Measurements from ENCODE around the gene MSI2. TPM values are rescaled to one million over a fixed set of nuclear protein-coding genes. Genes with fewer than 3 reads are reported as not detected.

Gene MSI2
- total RNA-seq, 2 experiments from 2014 or later, result 113 to 114 TPM

DNA sequence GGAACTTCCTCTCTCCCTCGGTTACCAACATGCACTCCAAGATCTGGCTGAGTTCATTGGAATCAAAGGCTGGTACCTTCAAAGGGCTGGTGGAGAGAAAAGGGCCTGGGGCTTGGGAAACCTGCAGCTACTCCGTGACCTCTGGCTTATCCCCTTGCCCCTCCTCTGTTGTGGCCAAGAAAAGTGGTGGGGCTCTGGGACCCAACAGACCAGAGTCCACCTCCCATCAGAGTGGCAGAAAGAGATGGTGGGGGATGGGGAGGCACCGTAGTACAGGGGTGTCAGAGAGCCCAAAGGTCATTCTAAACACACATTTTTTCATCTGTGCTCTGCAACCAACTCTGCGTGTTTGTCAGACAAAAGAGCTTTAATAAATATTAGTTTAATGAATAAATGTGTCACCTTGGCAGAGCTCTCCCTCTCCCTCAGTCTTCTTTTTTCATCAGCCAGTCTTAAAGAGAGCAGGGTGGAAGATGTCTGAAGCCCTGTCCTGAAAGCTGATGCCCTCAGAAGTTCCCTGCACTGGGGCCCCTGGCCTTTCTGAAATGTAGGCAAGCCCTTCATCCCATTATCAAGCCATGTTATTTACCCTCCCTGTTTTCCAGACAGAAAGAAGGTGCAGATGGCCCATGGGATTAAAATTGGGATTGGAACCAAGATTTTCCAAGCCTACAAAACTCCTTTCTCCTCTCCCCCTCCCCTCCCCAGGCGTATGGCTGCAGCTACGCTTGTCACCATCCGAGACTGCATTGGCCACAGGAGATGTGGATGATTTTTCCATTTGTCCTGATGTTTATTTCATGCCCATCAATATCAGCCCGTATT is 261.5 kb downstream of the MSI2 start:
- DNase-seq (no peak), ATAC-seq (ENCODE audit: low read depth) (no peak)
- H3K4me1 Mint-ChIP-seq, result peaks cover 2% of the 10 kb centered on the region
- POLR2A ChIA-PET, result no interaction called here
- H3K9me3 Mint-ChIP-seq, result no peaks in the 10 kb centered on the region
- peaks cover 2% of the 10 kb centered on the region for H3K36me3 Mint-ChIP-seq
- no peak overlapping the region for H3K4me3 Mint-ChIP-seq
- H3K27me3 Mint-ChIP-seq, result no peaks in the 10 kb centered on the region
- no peak overlapping the region for H3K27ac Mint-ChIP-seq

DNA sequence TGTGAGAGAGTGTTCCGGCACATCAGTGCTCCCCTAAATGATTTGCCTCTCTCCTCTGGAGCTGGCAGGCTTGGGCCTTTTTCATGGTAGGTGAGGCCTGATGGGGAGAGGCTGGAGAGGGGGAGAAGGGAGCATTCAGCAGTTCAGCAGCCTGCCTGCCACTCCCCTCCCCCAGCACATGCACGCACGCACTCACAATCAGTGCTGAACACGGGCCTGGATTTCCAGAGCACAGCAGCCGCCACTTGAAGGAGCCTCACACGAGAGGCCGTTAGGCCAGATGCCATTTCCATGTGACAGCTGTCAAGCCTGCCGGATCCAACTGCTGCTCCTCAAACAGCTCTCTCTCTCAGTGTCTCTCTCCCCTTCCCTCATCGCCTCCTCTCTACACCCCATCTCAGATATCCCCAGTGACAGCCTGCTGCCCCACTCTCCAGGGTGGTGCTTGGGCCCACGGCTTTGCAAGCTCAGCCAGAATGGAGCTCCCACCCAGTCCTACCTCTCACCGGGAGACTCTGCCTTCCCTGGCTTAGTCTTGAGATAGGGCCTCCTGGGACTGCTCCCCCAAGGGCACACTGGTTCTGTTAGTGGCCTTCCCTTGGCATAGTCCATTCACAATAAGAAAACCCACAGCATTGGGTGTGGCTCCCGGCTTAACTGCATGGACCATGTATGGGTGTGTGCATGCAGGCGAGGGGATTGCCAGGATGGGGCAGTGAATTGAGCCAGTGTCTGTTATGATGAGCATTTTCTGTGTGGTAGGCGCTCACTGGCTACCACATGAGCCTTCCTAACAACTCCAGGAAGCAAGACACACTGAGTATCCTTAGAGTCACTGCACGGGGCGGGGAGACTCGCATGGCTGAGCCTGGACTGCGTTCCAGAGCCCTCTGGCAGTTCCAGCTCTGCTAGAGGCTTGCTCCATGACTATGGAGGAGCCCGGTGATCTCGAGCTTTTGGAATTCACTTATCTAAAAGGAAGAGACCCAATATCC is 262.6 kb downstream of the MSI2 start:
- no peaks in the 10 kb centered on the region for H3K27me3 Mint-ChIP-seq
- H3K27ac Mint-ChIP-seq, result peak overlapping the region; percentile 65
- no peaks in the 10 kb centered on the region for H3K9me3 Mint-ChIP-seq
- ATAC-seq (ENCODE audit: low read depth), result no peak
- no peak for DNase-seq
- POLR2A ChIA-PET, result interaction anchor here (0.6 kb wide), 1 partner anchor 42 kb away, joined by 3 read pairs; no protein-coding TSS in a partner anchor
- peaks cover 7% of the 10 kb centered on the region for H3K4me1 Mint-ChIP-seq
- H3K36me3 Mint-ChIP-seq, result peaks cover 2% of the 10 kb centered on the region
- H3K4me3 Mint-ChIP-seq, result no peak overlapping the region

DNA sequence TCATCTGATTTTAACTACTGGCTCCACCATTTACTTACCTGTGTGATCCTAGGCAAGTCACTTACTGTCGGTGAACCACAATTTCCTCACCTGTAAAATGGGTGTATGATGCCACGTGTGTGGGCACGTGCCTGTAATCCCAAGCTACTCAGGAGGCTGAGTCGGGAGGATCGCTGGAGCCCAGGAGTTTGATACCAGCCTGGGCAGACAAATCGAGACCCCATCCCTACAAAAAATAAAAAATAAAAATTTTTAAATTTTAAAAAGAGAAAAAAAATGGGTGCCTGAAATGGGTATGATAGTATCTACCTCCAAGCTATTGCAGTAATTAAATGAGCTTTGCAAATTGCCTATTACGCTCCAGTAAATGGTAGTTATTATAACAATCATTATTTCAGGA is 263.5 kb downstream of the MSI2 start:
- Mint-ChIP-seq H3K4me1 (peaks cover 16% of the 10 kb centered on the region), H3K9me3 (no peaks in the 10 kb centered on the region), H3K36me3 (peaks cover 2% of the 10 kb centered on the region), H3K27me3 (no peaks in the 10 kb centered on the region), H3K4me3 (no peak overlapping the region), H3K27ac (no peak overlapping the region)
- DNase-seq (no peak), ATAC-seq (ENCODE audit: low read depth) (no peak)
- POLR2A ChIA-PET, result interaction anchor here (0.6 kb wide), 1 partner anchor 43 kb away, joined by 3 read pairs; no protein-coding TSS in a partner anchor

DNA sequence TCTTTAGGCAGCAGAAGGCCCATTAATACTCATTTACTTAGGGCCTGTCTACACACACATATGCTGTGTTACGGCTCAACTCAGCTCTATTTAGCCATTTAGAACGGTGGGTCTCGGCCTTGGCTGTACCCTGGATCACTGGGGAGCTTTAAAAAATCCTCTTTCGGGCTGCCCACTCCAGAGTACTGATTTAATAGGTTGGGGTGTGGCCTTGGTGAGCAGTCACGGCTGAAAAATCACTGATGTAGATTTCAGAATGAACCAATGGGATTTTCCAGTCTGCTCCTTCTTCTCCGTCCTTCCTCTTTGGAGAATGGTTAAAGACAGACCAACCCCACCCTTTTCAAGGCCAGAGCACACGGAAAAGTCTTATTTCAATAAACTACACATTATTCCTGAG is 265.3 kb downstream of the MSI2 start:
- Mint-ChIP-seq H3K36me3 (peaks cover 2% of the 10 kb centered on the region), H3K4me3 (no peak overlapping the region), H3K4me1 (peaks cover 19% of the 10 kb centered on the region), H3K9me3 (no peaks in the 10 kb centered on the region), H3K27me3 (no peaks in the 10 kb centered on the region), H3K27ac (no peak overlapping the region)
- DNase-seq (no peak), ATAC-seq (ENCODE audit: low read depth) (no peak)
- POLR2A ChIA-PET, result no interaction called here

DNA sequence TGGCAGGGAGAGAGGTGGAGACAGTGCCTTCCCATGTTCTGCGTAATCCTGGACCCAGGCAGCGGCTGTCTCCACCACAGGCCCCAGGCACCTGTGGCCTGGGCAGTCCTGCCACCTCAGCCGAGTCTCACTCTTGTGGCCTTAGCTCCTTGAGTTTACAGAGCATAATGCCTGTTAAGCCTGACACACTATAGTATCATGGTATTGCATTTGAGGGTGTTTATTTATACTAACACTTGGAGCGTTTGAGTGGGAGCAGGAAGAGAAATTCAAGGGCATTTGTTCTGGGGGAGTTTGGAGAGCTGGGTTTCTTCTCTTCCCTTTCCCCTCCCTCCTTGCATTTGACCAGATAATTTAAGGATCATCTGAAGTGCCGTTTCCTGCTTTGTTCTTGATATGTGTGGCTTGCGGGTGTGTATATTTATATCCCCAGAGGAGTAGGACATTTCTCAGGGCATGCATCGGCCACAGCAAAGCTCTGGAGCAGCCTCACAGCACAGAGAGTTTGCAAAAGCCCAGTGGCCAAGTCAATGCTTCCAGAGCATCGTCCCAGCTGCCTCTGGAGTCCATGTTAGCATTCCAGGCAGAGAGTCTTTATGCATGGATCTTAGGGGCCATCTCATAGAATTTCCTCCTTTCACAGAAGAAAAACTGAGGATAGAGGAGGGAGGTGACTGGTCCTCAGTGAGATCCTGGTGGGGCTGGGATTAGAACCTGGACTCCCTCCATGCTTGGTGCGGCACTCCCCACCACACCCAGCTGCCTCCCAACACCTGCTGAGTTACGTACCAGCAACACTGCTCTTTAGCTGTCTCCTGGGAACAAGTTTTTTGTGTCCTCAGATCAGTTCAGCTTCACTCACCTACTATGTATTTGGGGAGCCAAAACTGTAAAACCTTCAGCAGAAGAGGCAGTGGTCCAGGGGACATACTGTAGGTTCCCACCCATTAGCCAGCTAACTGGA is 266.0 kb downstream of the MSI2 start:
- ATAC-seq (ENCODE audit: low read depth) (no peak), DNase-seq (no peak)
- peaks cover 2% of the 10 kb centered on the region for H3K36me3 Mint-ChIP-seq
- no peak overlapping the region for H3K4me3 Mint-ChIP-seq
- no peaks in the 10 kb centered on the region for H3K9me3 Mint-ChIP-seq
- H3K27ac Mint-ChIP-seq, result no peak overlapping the region
- POLR2A ChIA-PET, result no interaction called here
- H3K4me1 Mint-ChIP-seq, result peaks cover 19% of the 10 kb centered on the region
- H3K27me3 Mint-ChIP-seq, result no peaks in the 10 kb centered on the region

DNA sequence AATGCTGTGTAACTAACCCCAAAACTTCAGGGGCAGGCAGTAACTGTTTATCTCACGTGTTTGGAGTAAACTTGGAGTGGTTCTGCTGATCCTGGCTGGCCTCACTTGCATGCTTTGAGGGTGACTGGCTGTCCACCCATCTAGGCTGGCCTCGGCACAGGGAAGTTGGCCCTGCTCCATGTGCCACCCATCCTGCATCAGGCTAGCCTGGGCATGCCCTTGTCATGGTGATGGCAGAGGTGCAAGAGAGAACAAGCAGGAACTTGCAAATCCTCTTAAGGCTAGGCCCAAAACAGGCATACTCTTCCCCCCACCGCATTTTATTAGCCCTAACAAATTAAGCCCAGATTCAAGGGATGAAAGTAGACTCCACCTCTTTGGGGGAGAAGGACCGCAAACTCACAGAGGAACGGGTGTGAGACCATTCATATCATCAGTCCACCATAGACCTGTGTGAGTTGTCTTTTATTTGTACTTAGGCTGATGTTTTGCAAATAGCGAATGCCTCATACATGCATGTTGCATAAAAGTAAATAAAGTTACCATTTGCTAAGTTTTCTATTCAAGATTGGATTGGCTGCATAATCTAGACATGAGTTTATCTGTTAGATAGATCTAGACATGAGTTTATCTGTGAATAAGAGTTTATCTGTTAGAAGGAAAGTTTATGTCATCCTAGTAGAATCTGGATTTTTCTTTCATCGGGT is 267.8 kb downstream of the MSI2 start:
- H3K4me1 Mint-ChIP-seq, result peaks cover 19% of the 10 kb centered on the region
- no peaks in the 10 kb centered on the region for H3K9me3 Mint-ChIP-seq
- DNase-seq (no peak), ATAC-seq (ENCODE audit: low read depth) (no peak)
- H3K4me3 Mint-ChIP-seq, result no peak overlapping the region
- POLR2A ChIA-PET, result no interaction called here
- H3K36me3 Mint-ChIP-seq, result peaks cover 2% of the 10 kb centered on the region
- peak overlapping the region; percentile 38 for H3K27ac Mint-ChIP-seq
- no peaks in the 10 kb centered on the region for H3K27me3 Mint-ChIP-seq

- POLR2A ChIA-PET, result no interaction called here
These were observed 268.7 kb downstream of the MSI2 start for GRCh38 chr17:57524839-57525568.

GRCh38 chr17:57527221-57528057 is 271.1 kb downstream of the MSI2 start:
- DNase-seq (no peak), ATAC-seq (ENCODE audit: low read depth) (no peak)
- H3K27ac Mint-ChIP-seq, result no peak overlapping the region
- H3K4me1 Mint-ChIP-seq, result peaks cover 39% of the 10 kb centered on the region
- H3K4me3 Mint-ChIP-seq, result no peak overlapping the region
- POLR2A ChIA-PET, result no interaction called here
- no peaks in the 10 kb centered on the region for H3K27me3 Mint-ChIP-seq
- H3K36me3 Mint-ChIP-seq, result peaks cover 5% of the 10 kb centered on the region
- H3K9me3 Mint-ChIP-seq, result no peaks in the 10 kb centered on the region

More at GRCh38 chr17:57524839-57525568, 268.7 kb downstream of the MSI2 start:
- Mint-ChIP-seq H3K9me3 (no peaks in the 10 kb centered on the region), H3K27ac (no peak overlapping the region), H3K27me3 (no peaks in the 10 kb centered on the region), H3K36me3 (peaks cover 5% of the 10 kb centered on the region), H3K4me1 (peaks cover 19% of the 10 kb centered on the region), H3K4me3 (no peak overlapping the region)
- ATAC-seq (ENCODE audit: low read depth) (no peak), DNase-seq (no peak)

GRCh38 chr17:57528058-57528451 is 271.7 kb downstream of the MSI2 start:
- peaks cover 39% of the 10 kb centered on the region for H3K4me1 Mint-ChIP-seq
- peaks cover 5% of the 10 kb centered on the region for H3K36me3 Mint-ChIP-seq
- no peaks in the 10 kb centered on the region for H3K27me3 Mint-ChIP-seq
- POLR2A ChIA-PET, result no interaction called here
- ATAC-seq (ENCODE audit: low read depth) (no peak), DNase-seq (no peak)
- no peak overlapping the region for H3K27ac Mint-ChIP-seq
- no peaks in the 10 kb centered on the region for H3K9me3 Mint-ChIP-seq
- no peak overlapping the region for H3K4me3 Mint-ChIP-seq

DNA sequence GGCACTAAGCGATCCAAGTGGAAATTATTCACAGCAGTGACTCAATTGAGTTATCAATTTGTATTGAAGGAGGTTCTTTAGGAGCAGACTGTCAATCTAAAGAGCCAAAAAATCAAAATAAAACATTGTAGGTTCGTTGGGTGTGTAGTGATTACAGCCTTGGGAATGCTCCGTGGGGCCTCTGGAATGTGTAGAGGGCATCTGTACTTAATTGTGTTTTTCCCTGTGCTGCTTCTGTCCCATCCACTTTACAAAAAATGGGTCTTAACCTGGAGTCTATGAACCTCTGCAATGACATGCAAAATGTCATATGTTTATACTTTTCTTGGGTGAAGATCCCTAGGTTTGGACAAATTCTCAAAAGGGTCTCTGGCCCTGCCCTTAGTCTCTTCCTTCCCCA is 273.7 kb downstream of the MSI2 start:
- POLR2A ChIA-PET, result no interaction called here
- ATAC-seq (ENCODE audit: low read depth), result no peak
- Mint-ChIP-seq H3K27ac (no peak overlapping the region), H3K4me1 (peaks cover 26% of the 10 kb centered on the region), H3K9me3 (no peaks in the 10 kb centered on the region), H3K27me3 (no peaks in the 10 kb centered on the region), H3K36me3 (peaks cover 5% of the 10 kb centered on the region), H3K4me3 (no peak overlapping the region)
- no peak for DNase-seq

DNA sequence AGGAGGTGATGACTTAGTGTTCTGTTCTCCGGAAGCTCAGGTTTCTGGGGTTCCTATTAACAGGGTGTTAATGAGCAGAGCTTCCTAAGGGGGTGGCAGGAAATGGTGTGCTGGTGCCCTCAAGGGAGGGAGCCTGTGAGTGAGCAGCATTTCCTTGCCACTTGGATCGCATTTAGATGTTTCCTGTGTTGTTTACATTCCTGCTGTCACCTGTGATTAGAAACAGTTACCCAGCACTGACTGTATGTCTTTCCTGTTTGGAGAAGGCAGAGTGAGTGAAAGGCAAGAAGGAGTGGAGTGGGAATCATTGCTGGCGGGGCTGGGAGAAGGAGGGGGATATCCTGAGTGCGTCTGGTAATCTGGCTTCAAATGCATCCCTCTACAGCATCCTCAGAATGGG is 274.2 kb downstream of the MSI2 start:
- Mint-ChIP-seq H3K4me3 (no peak overlapping the region), H3K36me3 (peaks cover 5% of the 10 kb centered on the region), H3K9me3 (no peaks in the 10 kb centered on the region), H3K27ac (peak overlapping the region; percentile 68), H3K27me3 (no peaks in the 10 kb centered on the region), H3K4me1 (peaks cover 25% of the 10 kb centered on the region)
- DNase-seq, result no peak
- POLR2A ChIA-PET, result no interaction called here
- peak; percentile 81 for ATAC-seq (ENCODE audit: low read depth)
